GM12875 (cell line): ENCODE measurements around the gene TECTA.

Experiments
- H3K4me3 ChIP-seq: one replicate; pipeline ENCODE4 v1.5.1; 2011; ENCODE audit warnings: low read depth, low read length, control low read depth
- CTCF ChIP-seq: IDR thresholded peaks from 2 replicates; pipeline ENCODE4 v1.5.1; 2011; ENCODE audit warnings: low read depth, mild to moderate bottlenecking, control low read depth, inconsistent platforms, low read length, moderate library complexity, borderline replicate concordance; ENCODE audit not compliant: insufficient read depth

TECTA gene

GRCh38 chr11:121105481-121106195 is 4.6 kb downstream of the TECTA start:
- no peak for TF ChIP-seq CTCF

GRCh38 chr11:121106812-121107211 is 5.8 kb downstream of the TECTA start:
- TF ChIP-seq CTCF: no peak
- no peak overlapping the region for H3K4me3 ChIP-seq

More at GRCh38 chr11:121105481-121106195, 4.6 kb downstream of the TECTA start:
- H3K4me3 ChIP-seq: no peak overlapping the region

GRCh38 chr11:121108413-121108812 is 7.4 kb downstream of the TECTA start:
- TF ChIP-seq CTCF: no peak

GRCh38 chr11:121109471-121109870 is 8.4 kb downstream of the TECTA start:
- no peak for TF ChIP-seq CTCF
- H3K4me3 ChIP-seq: no peak overlapping the region

More at GRCh38 chr11:121108413-121108812, 7.4 kb downstream of the TECTA start:
- H3K4me3 ChIP-seq: no peak overlapping the region

- TF ChIP-seq CTCF: no peak
- no peak overlapping the region for H3K4me3 ChIP-seq
These were observed 9.0 kb downstream of the TECTA start for GRCh38 chr11:121109916-121110586.

GRCh38 chr11:121110871-121111724 is 10.1 kb downstream of the TECTA start:
- no peak for TF ChIP-seq CTCF
- no peak overlapping the region for H3K4me3 ChIP-seq
